Neural cell (in vitro differentiated cells): ENCODE results near the gene ZCCHC18.

Experiments
- EP300 ChIP-seq: fragments of 450-650 bp; conservative IDR thresholded peaks from 2 replicates; pipeline ENCODE4 v1.6.1; 2014; ENCODE audit warnings: antibody characterized with exemption, mild to moderate bottlenecking, moderate library complexity; ENCODE audit not compliant: poor library complexity, severe bottlenecking
- EZH2 ChIP-seq: fragments of 200-600, 300-800 bp; shearing (Covaris generic), sonication (generic); IDR thresholded peaks from 2 replicates; pipeline ENCODE4 v1.6.1; 2014; ENCODE audit warnings: antibody characterized with exemption, low read length, borderline replicate concordance, mild to moderate bottlenecking; ENCODE audit not compliant: insufficient read depth, poor library complexity, severe bottlenecking
- MXI1 ChIP-seq: fragments of 450-650 bp; conservative IDR thresholded peaks from 2 replicates; pipeline ENCODE4 v1.6.1; 2014; ENCODE audit warnings: antibody characterized with exemption, mild to moderate bottlenecking; ENCODE audit not compliant: poor library complexity, severe bottlenecking
- POLR2AphosphoS5 ChIP-seq: IDR thresholded peaks from 2 replicates; pipeline ENCODE4 v1.6.1; 2012
- RAD21 ChIP-seq: fragments of 450-650 bp; conservative IDR thresholded peaks from 2 replicates; pipeline ENCODE4 v1.6.1; 2014; ENCODE audit warnings: antibody characterized with exemption, mild to moderate bottlenecking, moderate library complexity
- TAF1 ChIP-seq: IDR thresholded peaks from 2 replicates; pipeline ENCODE4 v1.6.1; 2012; ENCODE audit warnings: low read depth
- TF ChIP-seq, protein P1 (sequence below): fragments of 450-650 bp; IDR thresholded peaks from 2 replicates; pipeline ENCODE4 v1.5.1; 2014; ENCODE audit warnings: antibody characterized with exemption, mild to moderate bottlenecking, moderate library complexity; ENCODE audit not compliant: poor library complexity, severe bottlenecking
- TF ChIP-seq, protein P2 (sequence below): IDR thresholded peaks from 2 replicates; pipeline ENCODE4 v1.6.1; 2012; ENCODE audit warnings: borderline replicate concordance

DNA sequence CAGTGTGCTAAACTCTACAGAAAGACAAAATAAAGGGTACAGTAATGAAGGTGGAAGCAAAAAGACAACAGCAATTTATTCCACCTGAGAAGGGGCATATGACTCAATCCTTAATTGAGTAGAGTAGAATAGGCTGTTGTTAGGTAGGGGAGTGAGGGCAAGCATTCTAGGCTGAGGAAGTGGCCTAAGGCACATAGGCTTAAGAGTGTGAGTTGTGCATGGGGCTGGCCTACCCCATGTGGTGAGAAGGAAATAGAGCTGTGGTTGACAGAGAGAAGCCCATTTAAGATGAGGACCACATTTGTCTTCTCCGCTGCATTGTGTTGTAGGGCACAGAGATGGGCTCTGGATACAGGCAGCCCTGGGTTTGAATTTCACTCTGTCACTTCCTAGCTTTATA, 3.4 kb upstream of the ZCCHC18 start:
- TF ChIP-seq POLR2AphosphoS5 (no peak), TAF1 (no peak), EZH2 (no peak), MXI1 (no peak), RAD21 (no peak), EP300 (no peak)
- TF ChIP-seq, protein P1, sequence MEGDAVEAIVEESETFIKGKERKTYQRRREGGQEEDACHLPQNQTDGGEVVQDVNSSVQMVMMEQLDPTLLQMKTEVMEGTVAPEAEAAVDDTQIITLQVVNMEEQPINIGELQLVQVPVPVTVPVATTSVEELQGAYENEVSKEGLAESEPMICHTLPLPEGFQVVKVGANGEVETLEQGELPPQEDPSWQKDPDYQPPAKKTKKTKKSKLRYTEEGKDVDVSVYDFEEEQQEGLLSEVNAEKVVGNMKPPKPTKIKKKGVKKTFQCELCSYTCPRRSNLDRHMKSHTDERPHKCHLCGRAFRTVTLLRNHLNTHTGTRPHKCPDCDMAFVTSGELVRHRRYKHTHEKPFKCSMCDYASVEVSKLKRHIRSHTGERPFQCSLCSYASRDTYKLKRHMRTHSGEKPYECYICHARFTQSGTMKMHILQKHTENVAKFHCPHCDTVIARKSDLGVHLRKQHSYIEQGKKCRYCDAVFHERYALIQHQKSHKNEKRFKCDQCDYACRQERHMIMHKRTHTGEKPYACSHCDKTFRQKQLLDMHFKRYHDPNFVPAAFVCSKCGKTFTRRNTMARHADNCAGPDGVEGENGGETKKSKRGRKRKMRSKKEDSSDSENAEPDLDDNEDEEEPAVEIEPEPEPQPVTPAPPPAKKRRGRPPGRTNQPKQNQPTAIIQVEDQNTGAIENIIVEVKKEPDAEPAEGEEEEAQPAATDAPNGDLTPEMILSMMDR, result no peak
- TF ChIP-seq, protein P2, sequence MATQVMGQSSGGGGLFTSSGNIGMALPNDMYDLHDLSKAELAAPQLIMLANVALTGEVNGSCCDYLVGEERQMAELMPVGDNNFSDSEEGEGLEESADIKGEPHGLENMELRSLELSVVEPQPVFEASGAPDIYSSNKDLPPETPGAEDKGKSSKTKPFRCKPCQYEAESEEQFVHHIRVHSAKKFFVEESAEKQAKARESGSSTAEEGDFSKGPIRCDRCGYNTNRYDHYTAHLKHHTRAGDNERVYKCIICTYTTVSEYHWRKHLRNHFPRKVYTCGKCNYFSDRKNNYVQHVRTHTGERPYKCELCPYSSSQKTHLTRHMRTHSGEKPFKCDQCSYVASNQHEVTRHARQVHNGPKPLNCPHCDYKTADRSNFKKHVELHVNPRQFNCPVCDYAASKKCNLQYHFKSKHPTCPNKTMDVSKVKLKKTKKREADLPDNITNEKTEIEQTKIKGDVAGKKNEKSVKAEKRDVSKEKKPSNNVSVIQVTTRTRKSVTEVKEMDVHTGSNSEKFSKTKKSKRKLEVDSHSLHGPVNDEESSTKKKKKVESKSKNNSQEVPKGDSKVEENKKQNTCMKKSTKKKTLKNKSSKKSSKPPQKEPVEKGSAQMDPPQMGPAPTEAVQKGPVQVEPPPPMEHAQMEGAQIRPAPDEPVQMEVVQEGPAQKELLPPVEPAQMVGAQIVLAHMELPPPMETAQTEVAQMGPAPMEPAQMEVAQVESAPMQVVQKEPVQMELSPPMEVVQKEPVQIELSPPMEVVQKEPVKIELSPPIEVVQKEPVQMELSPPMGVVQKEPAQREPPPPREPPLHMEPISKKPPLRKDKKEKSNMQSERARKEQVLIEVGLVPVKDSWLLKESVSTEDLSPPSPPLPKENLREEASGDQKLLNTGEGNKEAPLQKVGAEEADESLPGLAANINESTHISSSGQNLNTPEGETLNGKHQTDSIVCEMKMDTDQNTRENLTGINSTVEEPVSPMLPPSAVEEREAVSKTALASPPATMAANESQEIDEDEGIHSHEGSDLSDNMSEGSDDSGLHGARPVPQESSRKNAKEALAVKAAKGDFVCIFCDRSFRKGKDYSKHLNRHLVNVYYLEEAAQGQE, result no peak
